ENCODE data around the gene CCDC33.

CCDC33 gene

GRCh38 chr15:74376825-74377581 is 140.9 kb downstream of the CCDC33 start:
- no peaks in the 10 kb centered on the region for H3K79me2 ChIP-seq
- no peaks in the 10 kb centered on the region for H3K4me1 ChIP-seq
- no peak overlapping the region for H2AFZ ChIP-seq
- no peak for TF ChIP-seq CTCF (IDR thresholded peaks at IDR 0.05)
- H3K4me2 ChIP-seq (ENCODE audit: low read length) = no peak overlapping the region
- H3K4me3 ChIP-seq (ENCODE audit: low read depth, low read length) = no peak overlapping the region
- H3K9ac ChIP-seq = no peak overlapping the region
- H3K9me3 ChIP-seq (ENCODE audit: control insufficient read depth, low read length) = no peaks in the 10 kb centered on the region
- no peaks in the 10 kb centered on the region for H3K36me3 ChIP-seq (ENCODE audit: control insufficient read depth, insufficient read depth, low read length)
- no peaks in the 10 kb centered on the region for H3K27me3 ChIP-seq (ENCODE audit: control insufficient read depth, insufficient read depth, low read length)
- H3K27ac ChIP-seq = no peak overlapping the region

DNA sequence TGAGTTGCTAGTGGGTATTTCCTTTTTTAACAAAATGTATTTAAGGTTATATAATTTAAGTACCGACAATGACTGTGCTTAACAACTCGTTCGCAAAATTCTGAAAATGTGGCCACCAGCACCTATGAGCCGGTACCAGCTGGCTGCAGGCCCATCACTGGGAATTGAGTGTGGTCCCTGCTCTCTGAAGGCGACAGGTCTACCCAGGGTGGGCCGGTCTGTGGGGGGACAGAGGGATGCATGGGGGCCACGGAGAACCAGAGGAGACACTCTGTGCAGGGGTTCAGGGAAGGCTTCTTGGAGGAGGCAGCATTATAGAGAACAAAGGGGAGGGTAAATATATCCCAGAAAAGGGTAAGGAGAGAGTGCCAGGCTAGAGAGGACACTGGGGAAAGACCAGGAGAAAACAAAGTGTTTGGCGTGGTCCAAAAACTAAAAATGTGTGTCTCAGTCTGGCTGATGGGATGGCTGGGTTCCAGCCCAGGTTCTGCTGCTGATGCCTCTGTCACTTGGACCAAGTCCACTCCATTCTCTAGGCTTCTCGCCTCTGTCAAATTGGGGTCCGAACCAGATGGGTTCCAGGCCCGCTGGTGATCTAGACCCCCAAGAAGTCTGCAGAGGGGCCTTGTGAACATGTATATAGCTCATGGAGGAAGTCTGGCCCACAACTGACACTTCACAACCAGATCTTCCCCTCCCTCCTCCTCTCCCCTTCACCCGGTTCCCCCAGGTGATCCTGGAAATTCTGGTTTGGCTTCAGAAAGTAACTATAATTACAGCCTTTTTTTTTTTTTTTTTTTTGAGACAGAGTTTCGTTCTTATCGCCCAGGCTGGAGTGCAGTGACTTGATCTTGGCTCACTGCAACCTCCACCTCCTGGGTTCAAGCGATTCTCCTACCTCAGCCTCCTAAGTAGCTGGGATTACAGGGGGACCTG is 142.0 kb downstream of the CCDC33 start:
- no peaks in the 10 kb centered on the region for H3K9me3 ChIP-seq (ENCODE audit: control insufficient read depth, low read length)
- no peak overlapping the region for H3K9ac ChIP-seq
- no peak overlapping the region for H3K4me3 ChIP-seq (ENCODE audit: low read depth, low read length)
- H3K4me2 ChIP-seq (ENCODE audit: low read length) = no peak overlapping the region
- H3K27me3 ChIP-seq (ENCODE audit: control insufficient read depth, insufficient read depth, low read length) = no peaks in the 10 kb centered on the region
- H3K79me2 ChIP-seq = no peaks in the 10 kb centered on the region
- no peak overlapping the region for H3K27ac ChIP-seq
- no peaks in the 10 kb centered on the region for H3K4me1 ChIP-seq
- no peak for TF ChIP-seq CTCF (IDR thresholded peaks at IDR 0.05)
- no peaks in the 10 kb centered on the region for H3K36me3 ChIP-seq (ENCODE audit: control insufficient read depth, insufficient read depth, low read length)
- no peak overlapping the region for H2AFZ ChIP-seq

DNA sequence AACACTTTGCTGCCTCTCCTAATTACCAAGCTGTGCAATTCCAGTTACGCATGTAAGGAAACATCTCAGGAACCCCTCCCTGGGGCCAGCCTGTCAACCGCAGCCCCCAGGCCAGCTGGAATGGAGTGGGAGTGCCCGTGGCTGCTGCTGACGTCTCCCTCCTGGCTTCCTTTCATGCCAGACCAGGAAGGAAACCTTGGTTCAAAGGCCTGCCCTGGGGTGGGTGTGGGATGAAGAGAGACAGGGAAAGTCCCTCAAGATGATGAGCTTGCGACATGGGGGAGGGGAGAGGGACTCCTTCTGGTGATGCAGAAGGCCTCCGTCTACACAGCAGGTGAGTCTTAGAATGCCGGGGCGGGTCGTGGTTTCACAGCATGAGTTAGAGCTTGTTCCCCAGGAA is 142.7 kb downstream of the CCDC33 start:
- Histone ChIP-seq H3K27me3 (ENCODE audit: control insufficient read depth, insufficient read depth, low read length) (no peaks in the 10 kb centered on the region), H3K4me2 (ENCODE audit: low read length) (no peak overlapping the region), H3K9me3 (ENCODE audit: control insufficient read depth, low read length) (no peaks in the 10 kb centered on the region), H3K36me3 (ENCODE audit: control insufficient read depth, insufficient read depth, low read length) (no peaks in the 10 kb centered on the region), H3K9ac (no peak overlapping the region), H3K79me2 (no peaks in the 10 kb centered on the region), H3K27ac (no peak overlapping the region), H3K4me3 (ENCODE audit: low read depth, low read length) (no peak overlapping the region), H2AFZ (no peak overlapping the region), H3K4me1 (no peaks in the 10 kb centered on the region)
- no peak for TF ChIP-seq CTCF (IDR thresholded peaks at IDR 0.05)

DNA sequence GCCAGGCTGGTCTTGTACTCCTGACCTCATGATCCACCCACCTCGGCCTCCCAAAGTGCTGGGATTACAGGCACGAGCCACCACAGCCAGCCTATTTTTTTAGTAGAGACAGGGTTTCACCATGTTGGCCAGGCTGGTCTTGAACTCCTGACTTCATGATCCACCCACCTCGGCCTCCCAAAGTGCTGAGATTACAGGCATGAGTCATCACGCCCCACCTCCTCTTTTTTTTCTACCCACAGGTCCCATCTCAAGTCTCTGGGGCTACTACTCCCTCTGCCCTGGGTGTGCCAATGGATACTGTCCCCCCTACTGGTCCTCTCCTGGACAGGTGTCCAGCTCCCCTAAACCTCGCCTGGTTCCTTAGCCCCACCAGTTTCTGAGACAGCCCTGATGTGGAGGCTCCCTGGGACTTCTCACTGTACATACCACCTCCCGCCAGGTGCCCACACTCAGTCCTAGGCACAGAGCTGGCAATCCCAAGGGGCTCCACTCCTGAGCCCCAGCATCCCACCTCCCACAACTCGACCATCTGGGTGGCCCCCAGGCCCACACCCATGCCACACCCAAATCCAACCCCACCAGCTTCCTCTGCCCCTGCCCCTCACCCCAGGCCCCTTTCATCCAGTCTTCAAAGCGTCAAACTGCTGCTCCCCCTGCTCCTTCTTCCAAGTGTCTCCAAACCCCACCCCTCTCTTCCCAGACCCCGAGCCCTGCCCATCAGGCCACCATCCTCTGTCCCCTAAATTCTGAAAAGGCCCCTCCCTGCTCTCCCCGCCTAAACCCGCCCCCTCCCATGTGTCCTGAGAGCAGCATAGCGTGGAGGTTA is 144.4 kb downstream of the CCDC33 start:
- TF ChIP-seq CTCF (IDR thresholded peaks at IDR 0.05) = no peak

More for the DNA sequence above, 144.4 kb downstream of the CCDC33 start:
- Histone ChIP-seq H3K9ac (no peak overlapping the region), H3K4me3 (ENCODE audit: low read depth, low read length) (no peak overlapping the region), H3K27ac (no peak overlapping the region), H3K4me1 (peaks cover 4% of the 10 kb centered on the region), H3K79me2 (no peaks in the 10 kb centered on the region), H2AFZ (no peak overlapping the region), H3K27me3 (ENCODE audit: control insufficient read depth, insufficient read depth, low read length) (no peaks in the 10 kb centered on the region), H3K9me3 (ENCODE audit: control insufficient read depth, low read length) (no peaks in the 10 kb centered on the region), H3K4me2 (ENCODE audit: low read length) (no peak overlapping the region), H3K36me3 (ENCODE audit: control insufficient read depth, insufficient read depth, low read length) (no peaks in the 10 kb centered on the region)

All from parathyroid adenoma (tissue), 2 donors.